ENCODE measurements around the gene BBS12.

GRCh38 chr4:122787940-122788339, 55.4 kb downstream of the BBS12 start:
- TF ChIP-seq CTCF (IDR thresholded peaks at IDR 0.05; ENCODE audit: extremely low read depth in 1 of 2, insufficient read depth in 1 of 2, low read depth in 1 of 2, low read length in 2 of 2) (no peak), POLR2A (IDR thresholded peaks at IDR 0.05; ENCODE audit: low read depth, low read length) (no peak), EZH2 (IDR thresholded peaks at IDR 0.05; ENCODE audit: borderline replicate concordance, low read depth, low read length, severe bottlenecking) (no peak), POLR2AphosphoS5 (IDR thresholded peaks at IDR 0.05; ENCODE audit: insufficient read depth, low read depth, low read length) (no peak), MAX (IDR thresholded peaks at IDR 0.05; ENCODE audit: insufficient read depth, insufficient read length) (no peak), JUN (IDR thresholded peaks at IDR 0.05; ENCODE audit: borderline replicate concordance, insufficient read depth, insufficient read length, low read depth) (no peak), FOS (IDR thresholded peaks at IDR 0.05; ENCODE audit: borderline replicate concordance, insufficient read depth, low read length) (no peak), MYC (IDR thresholded peaks at IDR 0.05; ENCODE audit: low read depth, low read length) (no peak)

All from endothelial cell of umbilical vein (primary cell).